ENCODE measurements around the gene FBXO11. TPM values are rescaled to one million over a fixed set of nuclear protein-coding genes. Genes with fewer than 3 reads are reported as not detected.
A peak's percentile ranks its signal among the peaks of the same experiment; 100 is the strongest.
"Not testable (repeated sequence)": the region's sequence is repeated elsewhere in the genome, so short reads cannot be mapped to it uniquely, and the experiment has no call there.

FBXO11 gene
- total RNA-seq (2014; rRNA removed; shearing (Covaris generic)) = 15.6 and 28.3 TPM in 2 replicates

- H3K36me3 ChIP-seq (replicated peaks; ENCODE audit: control insufficient read depth, insufficient read depth, low read length) = no peaks in the 10 kb centered on the region
- DNase-seq = peak; percentile 92
These were observed at the start of gene FBXO11 for GRCh38 chr2:47906157-47907038. Gene FBXO11 (minus strand): TSS chr2:47906498. CDS start chr2:47905720, 778 bp downstream.

GRCh38 chr2:47950340-47951301 lies 44.3 kb upstream of the FBXO11 start:
- H3K27me3 ChIP-seq (ENCODE audit: control insufficient read depth, insufficient read depth, low read length) = no peaks in the 10 kb centered on the region
- DNase-seq = no peak
- H3K4me3 ChIP-seq (ENCODE audit: insufficient read depth, low read depth, low read length) = no peak overlapping the region
- H3K36me3 ChIP-seq (replicated peaks; ENCODE audit: control insufficient read depth, insufficient read depth, low read length) = no peaks in the 10 kb centered on the region

More at GRCh38 chr2:47906157-47907038, at the start of gene FBXO11:
- Histone ChIP-seq H3K27me3 (ENCODE audit: control insufficient read depth, insufficient read depth, low read length) (no peaks in the 10 kb centered on the region), H3K4me3 (ENCODE audit: insufficient read depth, low read depth, low read length) (peak within 1 kb of the TSS; percentile 88)

DNA sequence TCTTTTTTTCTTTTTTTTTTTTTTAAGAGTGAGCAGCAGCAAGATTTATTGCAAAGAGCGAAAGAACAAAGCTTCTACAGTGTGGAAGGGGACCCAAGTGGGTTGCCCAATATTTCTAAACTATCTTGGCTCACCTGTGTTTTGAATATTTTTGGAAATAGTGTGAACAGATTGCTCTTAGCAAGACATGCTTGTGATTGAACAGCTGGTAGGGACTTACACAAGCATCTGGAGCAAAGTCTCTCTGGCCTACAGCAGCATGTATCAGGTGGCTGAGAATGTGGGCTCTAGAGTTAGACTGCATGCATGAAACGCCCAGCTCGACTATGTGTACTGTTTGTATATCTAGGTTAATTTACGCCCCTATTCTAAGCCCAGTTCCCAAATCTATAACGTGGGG lies 40.3 kb upstream of the FBXO11 start:
- no peak for DNase-seq
- Histone ChIP-seq H3K4me3 (ENCODE audit: insufficient read depth, low read depth, low read length) (no peak overlapping the region), H3K27me3 (ENCODE audit: control insufficient read depth, insufficient read depth, low read length) (no peaks in the 10 kb centered on the region), H3K36me3 (replicated peaks; ENCODE audit: control insufficient read depth, insufficient read depth, low read length) (no peaks in the 10 kb centered on the region)

DNA sequence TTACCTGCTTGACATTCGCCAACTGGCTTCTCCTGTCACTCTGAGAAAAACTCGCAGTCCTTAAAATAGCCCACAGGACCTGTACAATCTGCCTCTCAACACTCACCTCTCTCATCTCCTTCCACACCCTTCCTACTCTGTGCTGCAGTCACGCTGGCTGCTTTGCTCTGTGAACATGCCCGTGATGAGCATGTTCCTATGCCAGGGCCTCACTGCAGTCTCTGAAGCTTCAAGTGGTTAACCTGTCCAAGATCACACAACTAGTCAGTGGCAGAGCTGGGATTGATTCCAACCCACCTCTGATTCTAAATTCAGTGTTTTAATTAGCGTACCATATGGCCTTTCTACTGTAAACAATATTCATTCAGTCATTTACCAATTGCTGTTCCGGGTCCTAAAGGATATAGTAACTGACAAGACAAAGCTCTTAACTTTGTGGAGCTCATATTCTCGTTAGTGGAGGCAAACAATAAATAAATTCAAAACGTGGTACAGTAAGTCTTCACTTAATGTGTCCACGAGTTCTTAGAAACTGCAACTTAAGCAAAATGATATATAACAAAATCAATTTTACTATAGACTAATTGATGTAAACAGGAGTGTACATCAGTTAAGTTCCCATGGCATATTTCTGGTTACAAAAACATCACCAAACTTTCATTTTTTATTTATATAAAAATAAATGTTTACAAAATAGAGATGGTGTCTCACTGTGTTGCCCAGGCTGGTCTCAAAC lies 38.9 kb upstream of the FBXO11 start:
- Histone ChIP-seq H3K27me3 (ENCODE audit: control insufficient read depth, insufficient read depth, low read length) (no peaks in the 10 kb centered on the region), H3K36me3 (replicated peaks; ENCODE audit: control insufficient read depth, insufficient read depth, low read length) (no peaks in the 10 kb centered on the region), H3K4me3 (ENCODE audit: insufficient read depth, low read depth, low read length) (no peak overlapping the region)
- no peak for DNase-seq

DNA sequence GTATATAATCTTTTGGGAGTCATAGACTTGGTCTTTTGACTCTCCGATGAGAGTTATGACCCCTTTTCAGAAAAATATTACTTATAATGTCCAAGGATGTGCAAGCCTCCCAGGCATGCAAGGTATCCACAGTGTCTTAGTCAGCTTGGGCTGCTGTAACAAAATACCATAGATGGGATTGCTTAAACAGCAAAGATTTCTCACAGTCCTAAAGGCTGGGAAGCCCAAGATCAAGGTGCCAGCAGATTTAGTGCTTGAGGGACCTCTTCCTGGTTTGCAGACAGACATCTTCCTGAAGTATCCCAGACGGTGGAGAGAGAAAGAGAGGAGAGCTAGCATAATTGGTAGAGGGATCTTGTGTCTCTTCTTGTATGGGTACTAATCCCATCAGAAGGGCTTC lies 35.6 kb upstream of the FBXO11 start:
- H3K36me3 ChIP-seq (replicated peaks; ENCODE audit: control insufficient read depth, insufficient read depth, low read length) = no peaks in the 10 kb centered on the region
- no peak for DNase-seq

DNA sequence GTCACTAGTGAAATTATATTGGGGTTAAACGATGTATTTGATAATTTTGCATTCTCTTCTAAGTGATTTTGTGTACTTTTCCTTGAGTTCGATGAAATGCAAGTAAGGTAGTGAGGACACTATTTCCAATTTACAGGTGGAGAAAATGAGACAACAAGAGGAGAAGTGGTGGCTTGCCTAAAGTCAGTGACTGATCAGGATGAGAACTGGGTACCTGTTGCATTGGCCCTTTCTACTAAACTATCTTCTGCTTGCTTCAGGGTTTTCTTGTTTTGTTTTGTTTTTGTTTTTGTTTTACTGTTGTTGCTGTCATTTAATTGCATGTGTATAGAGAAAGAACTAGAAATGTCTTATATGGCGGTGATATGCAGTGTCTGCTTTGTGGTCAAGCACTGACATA lies 31.4 kb upstream of the FBXO11 start:
- DNase-seq = no peak
- Histone ChIP-seq H3K4me3 (ENCODE audit: insufficient read depth, low read depth, low read length) (no peak overlapping the region), H3K36me3 (replicated peaks; ENCODE audit: control insufficient read depth, insufficient read depth, low read length) (no peaks in the 10 kb centered on the region), H3K27me3 (ENCODE audit: control insufficient read depth, insufficient read depth, low read length) (no peaks in the 10 kb centered on the region)

More for the DNA sequence above, 35.6 kb upstream of the FBXO11 start:
- Histone ChIP-seq H3K4me3 (ENCODE audit: insufficient read depth, low read depth, low read length) (no peak overlapping the region), H3K27me3 (ENCODE audit: control insufficient read depth, insufficient read depth, low read length) (no peaks in the 10 kb centered on the region)

- DNase-seq = no peak
- Histone ChIP-seq H3K36me3 (replicated peaks; ENCODE audit: control insufficient read depth, insufficient read depth, low read length) (no peaks in the 10 kb centered on the region), H3K4me3 (ENCODE audit: insufficient read depth, low read depth, low read length) (no peak overlapping the region), H3K27me3 (ENCODE audit: control insufficient read depth, insufficient read depth, low read length) (no peaks in the 10 kb centered on the region)
These were observed 28.8 kb upstream of the FBXO11 start for GRCh38 chr2:47935071-47935470.

- H3K27me3 ChIP-seq (ENCODE audit: control insufficient read depth, insufficient read depth, low read length) = no peaks in the 10 kb centered on the region
- no peak overlapping the region for H3K4me3 ChIP-seq (ENCODE audit: insufficient read depth, low read depth, low read length)
- DNase-seq = no peak
- no peaks in the 10 kb centered on the region for H3K36me3 ChIP-seq (replicated peaks; ENCODE audit: control insufficient read depth, insufficient read depth, low read length)
These were observed 11.7 kb upstream of the FBXO11 start for GRCh38 chr2:47918043-47918442.

- no peak for DNase-seq
- Histone ChIP-seq H3K4me3 (ENCODE audit: insufficient read depth, low read depth, low read length) (no peak overlapping the region), H3K36me3 (replicated peaks; ENCODE audit: control insufficient read depth, insufficient read depth, low read length) (no peaks in the 10 kb centered on the region), H3K27me3 (ENCODE audit: control insufficient read depth, insufficient read depth, low read length) (no peaks in the 10 kb centered on the region)
These were observed 11.1 kb upstream of the FBXO11 start for GRCh38 chr2:47917276-47917961.

DNA sequence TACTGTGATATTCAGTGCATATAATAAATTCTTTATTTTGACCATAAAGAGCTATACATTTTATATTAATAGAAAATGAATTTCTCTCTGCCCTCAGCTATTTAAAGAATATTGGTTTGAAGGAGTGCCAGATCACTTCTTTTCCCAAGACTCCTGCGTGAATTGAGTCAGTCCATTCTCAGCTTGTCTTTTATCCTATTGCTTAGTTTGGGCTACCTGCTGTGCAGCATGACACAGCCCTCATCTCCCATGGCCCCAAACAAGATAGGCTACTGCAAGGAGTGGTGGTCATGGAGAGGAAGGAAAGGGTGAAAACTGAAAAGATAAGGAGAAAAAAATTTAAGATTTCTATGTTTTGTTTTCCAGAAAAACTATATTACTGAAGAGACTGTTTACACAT lies 10.1 kb upstream of the FBXO11 start:
- DNase-seq = peak; percentile 14

GRCh38 chr2:47910662-47911061 lies 4.4 kb upstream of the FBXO11 start:
- H3K27me3 ChIP-seq (ENCODE audit: control insufficient read depth, insufficient read depth, low read length); H3K4me3 ChIP-seq (ENCODE audit: insufficient read depth, low read depth, low read length); H3K36me3 ChIP-seq (replicated peaks; ENCODE audit: control insufficient read depth, insufficient read depth, low read length); DNase-seq: not testable (repeated sequence)

More for the DNA sequence above, 10.1 kb upstream of the FBXO11 start:
- no peaks in the 10 kb centered on the region for H3K36me3 ChIP-seq (replicated peaks; ENCODE audit: control insufficient read depth, insufficient read depth, low read length)
- H3K27me3 ChIP-seq (ENCODE audit: control insufficient read depth, insufficient read depth, low read length) = no peaks in the 10 kb centered on the region
- H3K4me3 ChIP-seq (ENCODE audit: insufficient read depth, low read depth, low read length) = no peak overlapping the region

DNA sequence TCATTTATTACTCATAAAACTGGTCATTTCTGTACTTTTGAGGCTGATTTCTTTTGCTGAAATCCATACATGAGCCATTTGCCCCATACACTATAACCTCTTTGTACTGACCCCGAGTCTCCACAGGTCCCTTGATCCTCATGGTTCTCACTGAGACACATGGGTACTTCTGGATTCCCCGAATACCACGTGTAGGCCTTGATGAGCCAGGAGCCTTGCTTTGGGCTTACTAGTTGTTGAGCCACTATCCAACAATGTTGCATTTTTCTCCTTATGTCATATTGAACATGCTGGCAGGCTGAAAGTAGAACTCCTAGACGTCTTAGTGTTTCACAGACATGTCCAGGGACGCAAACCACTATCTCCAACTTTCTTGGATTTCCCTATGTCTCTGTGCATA lies 2.4 kb upstream of the FBXO11 start:
- no peak for DNase-seq
- Histone ChIP-seq H3K4me3 (ENCODE audit: insufficient read depth, low read depth, low read length) (no peak overlapping the region), H3K36me3 (replicated peaks; ENCODE audit: control insufficient read depth, insufficient read depth, low read length) (no peaks in the 10 kb centered on the region), H3K27me3 (ENCODE audit: control insufficient read depth, insufficient read depth, low read length) (no peaks in the 10 kb centered on the region)

DNA sequence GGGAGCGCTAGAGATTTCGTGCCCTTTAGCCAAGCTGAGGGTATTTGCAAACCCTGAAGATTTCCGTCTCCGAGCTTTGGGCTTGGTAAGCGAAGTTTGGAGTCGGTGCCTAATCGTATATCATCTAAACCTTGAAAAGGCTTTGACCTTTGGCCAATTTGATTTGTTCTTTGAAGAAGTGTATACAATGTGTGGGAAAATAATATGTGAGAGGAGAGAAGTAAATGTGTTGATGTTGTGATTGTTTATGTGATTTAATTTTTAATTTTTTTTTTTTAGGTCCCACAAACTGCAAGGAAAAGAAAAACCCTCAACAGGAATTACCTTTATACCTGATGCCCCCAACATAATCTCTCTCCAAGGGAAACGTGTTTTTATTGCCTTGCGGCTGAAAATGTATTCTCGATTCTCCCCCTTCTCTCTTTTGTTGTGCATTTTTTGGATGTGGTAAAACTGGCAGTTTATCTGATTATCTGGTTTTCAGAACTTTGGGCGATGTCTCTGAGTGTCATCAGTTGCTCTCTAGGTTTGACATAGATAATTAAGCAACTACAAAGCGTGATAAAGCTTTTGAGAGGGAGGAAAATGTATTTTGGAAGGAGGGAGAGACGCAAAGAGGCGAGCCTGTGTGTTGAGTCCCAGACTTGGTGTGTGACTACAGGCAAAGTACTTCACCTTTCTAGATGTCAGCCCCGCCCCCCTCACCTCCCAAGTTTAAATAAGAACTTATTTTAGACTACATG lies 912 bp upstream of the FBXO11 start:
- Histone ChIP-seq H3K4me3 (ENCODE audit: insufficient read depth, low read depth, low read length) (peak overlapping the region; percentile 51), H3K36me3 (replicated peaks; ENCODE audit: control insufficient read depth, insufficient read depth, low read length) (no peaks in the 10 kb centered on the region), H3K27me3 (ENCODE audit: control insufficient read depth, insufficient read depth, low read length) (no peaks in the 10 kb centered on the region)
- DNase-seq = no peak

All from H7 (cell line).